ENCODE data around the gene PPP2R3A.
"Not testable (repeated sequence)": the region's sequence is repeated elsewhere in the genome, so short reads cannot be mapped to it uniquely, and the experiment has no call there.

Gene PPP2R3A

GRCh38 chr3:135965506-135966270 is at the start of gene PPP2R3A:
TSS of gene PPP2R3A (plus strand) at chr3:135965728. CDS start at chr3:136001499, 35,771 bp downstream.
- in situ Hi-C loops (cut with HindIII; ENCODE audit: low sequenced_read_pairs) = loop anchor here (10.0 kb wide), 1 partner anchor 209 kb away; no protein-coding TSS in a partner anchor

GRCh38 chr3:135916310-135916709 is 49.2 kb upstream of the PPP2R3A start:
- in situ Hi-C loops (cut with HindIII; ENCODE audit: low sequenced_read_pairs) = no loop called here

- in situ Hi-C loops (cut with HindIII; ENCODE audit: low sequenced_read_pairs) = no loop called here
Measured at GRCh38 chr3:135917076-135917475, 48.5 kb upstream of the PPP2R3A start.

- in situ Hi-C loops (cut with HindIII; ENCODE audit: low sequenced_read_pairs) = no loop called here
Measured at GRCh38 chr3:135917927-135918597, 47.5 kb upstream of the PPP2R3A start.

GRCh38 chr3:135918600-135918999 is 46.9 kb upstream of the PPP2R3A start:
- in situ Hi-C loops (cut with HindIII; ENCODE audit: low sequenced_read_pairs) = no loop called here

GRCh38 chr3:135920275-135920674 is 45.3 kb upstream of the PPP2R3A start:
- in situ Hi-C loops (cut with HindIII; ENCODE audit: low sequenced_read_pairs) = no loop called here

GRCh38 chr3:135922903-135923250 is 42.7 kb upstream of the PPP2R3A start:
- in situ Hi-C loops (cut with HindIII; ENCODE audit: low sequenced_read_pairs) = no loop called here

- in situ Hi-C loops (cut with HindIII; ENCODE audit: low sequenced_read_pairs) = no loop called here
Measured at GRCh38 chr3:135924506-135924905, 41.0 kb upstream of the PPP2R3A start.

- in situ Hi-C loops (cut with HindIII; ENCODE audit: low sequenced_read_pairs) = no loop called here
Measured at GRCh38 chr3:135926664-135927063, 38.9 kb upstream of the PPP2R3A start.

GRCh38 chr3:135927155-135927554 is 38.4 kb upstream of the PPP2R3A start:
- in situ Hi-C loops (cut with HindIII; ENCODE audit: low sequenced_read_pairs) = no loop called here

GRCh38 chr3:135929670-135930069 is 35.9 kb upstream of the PPP2R3A start:
- in situ Hi-C loops (cut with HindIII; ENCODE audit: low sequenced_read_pairs) = no loop called here

GRCh38 chr3:135930255-135930654 is 35.3 kb upstream of the PPP2R3A start:
- in situ Hi-C loops (cut with HindIII; ENCODE audit: low sequenced_read_pairs) = no loop called here

GRCh38 chr3:135935171-135935570 is 30.4 kb upstream of the PPP2R3A start:
- in situ Hi-C loops (cut with HindIII; ENCODE audit: low sequenced_read_pairs) = not testable (repeated sequence)

GRCh38 chr3:135937766-135938165 is 27.8 kb upstream of the PPP2R3A start:
- in situ Hi-C loops (cut with HindIII; ENCODE audit: low sequenced_read_pairs) = not testable (repeated sequence)

GRCh38 chr3:135944831-135945230 is 20.7 kb upstream of the PPP2R3A start:
- in situ Hi-C loops (cut with HindIII; ENCODE audit: low sequenced_read_pairs) = no loop called here

- in situ Hi-C loops (cut with HindIII; ENCODE audit: low sequenced_read_pairs) = no loop called here
Measured at GRCh38 chr3:135950941-135951340, 14.6 kb upstream of the PPP2R3A start.

- in situ Hi-C loops (cut with HindIII; ENCODE audit: low sequenced_read_pairs) = loop anchor here (5.0 to 10.0 kb wide), 2 partner anchors 57 to 210 kb away; no protein-coding TSS in a partner anchor
Measured at GRCh38 chr3:135964160-135964955, 1.2 kb upstream of the PPP2R3A start.

- in situ Hi-C loops (cut with HindIII; ENCODE audit: low sequenced_read_pairs) = loop anchor here (10.0 kb wide), 1 partner anchor 210 kb away; no protein-coding TSS in a partner anchor
Measured at GRCh38 chr3:135965129-135965505, 411 bp upstream of the PPP2R3A start.

GRCh38 chr3:135966271-135966961 is 888 bp downstream of the PPP2R3A start:
- in situ Hi-C loops (cut with HindIII; ENCODE audit: low sequenced_read_pairs) = loop anchor here (10.0 kb wide), 1 partner anchor 208 kb away; no protein-coding TSS in a partner anchor

GRCh38 chr3:135966962-135967274 is 1.4 kb downstream of the PPP2R3A start:
- in situ Hi-C loops (cut with HindIII; ENCODE audit: low sequenced_read_pairs) = loop anchor here (10.0 kb wide), 1 partner anchor 208 kb away; no protein-coding TSS in a partner anchor

GRCh38 chr3:135967867-135968266 is 2.3 kb downstream of the PPP2R3A start:
- in situ Hi-C loops (cut with HindIII; ENCODE audit: low sequenced_read_pairs) = loop anchor here (10.0 kb wide), 1 partner anchor 207 kb away; no protein-coding TSS in a partner anchor

Measured in endothelial cell of hepatic sinusoid (primary cell).